ENCODE results near the gene TTC23L.

Gene TTC23L

DNA sequence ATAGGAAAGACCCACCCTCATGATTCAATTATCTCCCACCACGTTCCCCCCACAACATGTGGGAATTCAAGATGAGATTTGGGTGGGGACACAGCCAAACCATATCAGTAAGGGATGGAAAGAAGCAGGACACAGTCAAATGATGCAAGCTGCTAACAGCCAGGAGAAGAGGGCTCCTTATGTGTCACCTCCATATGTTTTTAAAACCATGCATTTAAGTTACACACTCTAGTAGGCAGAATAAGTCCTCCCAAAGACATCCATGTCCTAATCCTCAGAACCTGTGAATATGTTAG lies 4.2 kb upstream of the TTC23L start:
- Histone ChIP-seq H3K4me3 (ENCODE audit: low read depth in 1 of 2, low read length in 1 of 2) (no peak overlapping the region), H3K4me1 (ENCODE audit: control insufficient read depth in 1 of 2, insufficient read depth in 1 of 2, low read depth in 1 of 2, low read length in 1 of 2) (peaks cover 7 to 10% of the 10 kb centered on the region in 2 experiments), H3K36me3 (no peaks in the 10 kb centered on the region), H3K27me3 (peaks cover 28% of the 10 kb centered on the region), H3K27ac (no peak overlapping the region), H3K9me3 (no peaks in the 10 kb centered on the region)
- TF ChIP-seq, protein P1, sequence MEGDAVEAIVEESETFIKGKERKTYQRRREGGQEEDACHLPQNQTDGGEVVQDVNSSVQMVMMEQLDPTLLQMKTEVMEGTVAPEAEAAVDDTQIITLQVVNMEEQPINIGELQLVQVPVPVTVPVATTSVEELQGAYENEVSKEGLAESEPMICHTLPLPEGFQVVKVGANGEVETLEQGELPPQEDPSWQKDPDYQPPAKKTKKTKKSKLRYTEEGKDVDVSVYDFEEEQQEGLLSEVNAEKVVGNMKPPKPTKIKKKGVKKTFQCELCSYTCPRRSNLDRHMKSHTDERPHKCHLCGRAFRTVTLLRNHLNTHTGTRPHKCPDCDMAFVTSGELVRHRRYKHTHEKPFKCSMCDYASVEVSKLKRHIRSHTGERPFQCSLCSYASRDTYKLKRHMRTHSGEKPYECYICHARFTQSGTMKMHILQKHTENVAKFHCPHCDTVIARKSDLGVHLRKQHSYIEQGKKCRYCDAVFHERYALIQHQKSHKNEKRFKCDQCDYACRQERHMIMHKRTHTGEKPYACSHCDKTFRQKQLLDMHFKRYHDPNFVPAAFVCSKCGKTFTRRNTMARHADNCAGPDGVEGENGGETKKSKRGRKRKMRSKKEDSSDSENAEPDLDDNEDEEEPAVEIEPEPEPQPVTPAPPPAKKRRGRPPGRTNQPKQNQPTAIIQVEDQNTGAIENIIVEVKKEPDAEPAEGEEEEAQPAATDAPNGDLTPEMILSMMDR (IDR thresholded peaks at IDR 0.05) = no peak

GRCh38 chr5:34835664-34836063 lies 3.3 kb upstream of the TTC23L start:
- Histone ChIP-seq H3K27ac (no peak overlapping the region), H3K4me3 (ENCODE audit: low read depth in 1 of 2, low read length in 1 of 2) (no peak overlapping the region), H3K27me3 (peaks cover 37% of the 10 kb centered on the region), H3K36me3 (no peaks in the 10 kb centered on the region), H3K9me3 (no peaks in the 10 kb centered on the region), H3K4me1 (ENCODE audit: control insufficient read depth in 1 of 2, insufficient read depth in 1 of 2, low read depth in 1 of 2, low read length in 1 of 2) (peaks cover 7 to 11% of the 10 kb centered on the region in 2 experiments)
- TF ChIP-seq, protein P1 (IDR thresholded peaks at IDR 0.05) = no peak

DNA sequence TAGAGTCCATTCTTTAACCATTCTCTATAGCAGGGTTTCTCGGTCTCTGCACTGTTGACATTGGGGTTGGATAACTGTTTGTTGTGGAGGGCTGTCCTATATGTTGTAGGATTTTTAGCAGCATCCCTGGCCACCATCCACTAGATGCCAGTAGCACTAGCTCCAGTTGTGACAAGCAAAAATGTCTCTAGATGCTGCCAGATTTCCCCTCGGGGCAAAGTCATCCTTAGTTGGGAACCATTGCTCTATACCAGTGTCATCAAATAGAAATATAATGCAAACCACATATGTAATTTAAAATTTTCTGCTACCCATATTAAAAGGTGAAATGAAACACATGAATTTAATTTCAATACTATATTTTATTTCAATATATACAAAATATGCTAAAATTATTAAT lies 2.9 kb downstream of the TTC23L start:
- Histone ChIP-seq H3K4me1 (ENCODE audit: control insufficient read depth in 1 of 2, insufficient read depth in 1 of 2, low read depth in 1 of 2, low read length in 1 of 2) (peaks cover 7 to 11% of the 10 kb centered on the region in 2 experiments), H3K27me3 (peaks cover 44% of the 10 kb centered on the region)
- TF ChIP-seq, protein P1 (IDR thresholded peaks at IDR 0.05) = no peak

GRCh38 chr5:34842554-34842953 lies 3.6 kb downstream of the TTC23L start:
- no peaks in the 10 kb centered on the region for H3K9me3 ChIP-seq
- H3K4me3 ChIP-seq (ENCODE audit: low read depth in 1 of 2, low read length in 1 of 2) = no peak overlapping the region
- H3K36me3 ChIP-seq = no peaks in the 10 kb centered on the region
- peaks cover 39% of the 10 kb centered on the region for H3K27me3 ChIP-seq
- H3K4me1 ChIP-seq (ENCODE audit: control insufficient read depth in 1 of 2, insufficient read depth in 1 of 2, low read depth in 1 of 2, low read length in 1 of 2) = peaks cover 7 to 11% of the 10 kb centered on the region in 2 experiments
- TF ChIP-seq, protein P1 (IDR thresholded peaks at IDR 0.05) = no peak
- no peak overlapping the region for H3K27ac ChIP-seq

More for the DNA sequence above, 2.9 kb downstream of the TTC23L start:
- no peak overlapping the region for H3K4me3 ChIP-seq (ENCODE audit: low read depth in 1 of 2, low read length in 1 of 2)
- no peaks in the 10 kb centered on the region for H3K9me3 ChIP-seq
- no peaks in the 10 kb centered on the region for H3K36me3 ChIP-seq
- H3K27ac ChIP-seq = no peak overlapping the region

- H3K9me3 ChIP-seq = no peaks in the 10 kb centered on the region
- H3K4me3 ChIP-seq (ENCODE audit: low read depth in 1 of 2, low read length in 1 of 2) = no peak overlapping the region
- H3K27ac ChIP-seq = no peak overlapping the region
- TF ChIP-seq, protein P1 (IDR thresholded peaks at IDR 0.05) = no peak
- H3K27me3 ChIP-seq = peaks cover 29% of the 10 kb centered on the region
- H3K4me1 ChIP-seq (ENCODE audit: control insufficient read depth in 1 of 2, insufficient read depth in 1 of 2, low read depth in 1 of 2, low read length in 1 of 2) = peaks cover 7 to 11% of the 10 kb centered on the region in 2 experiments
- no peaks in the 10 kb centered on the region for H3K36me3 ChIP-seq
Measured at GRCh38 chr5:34843497-34843896, 4.5 kb downstream of the TTC23L start.

DNA sequence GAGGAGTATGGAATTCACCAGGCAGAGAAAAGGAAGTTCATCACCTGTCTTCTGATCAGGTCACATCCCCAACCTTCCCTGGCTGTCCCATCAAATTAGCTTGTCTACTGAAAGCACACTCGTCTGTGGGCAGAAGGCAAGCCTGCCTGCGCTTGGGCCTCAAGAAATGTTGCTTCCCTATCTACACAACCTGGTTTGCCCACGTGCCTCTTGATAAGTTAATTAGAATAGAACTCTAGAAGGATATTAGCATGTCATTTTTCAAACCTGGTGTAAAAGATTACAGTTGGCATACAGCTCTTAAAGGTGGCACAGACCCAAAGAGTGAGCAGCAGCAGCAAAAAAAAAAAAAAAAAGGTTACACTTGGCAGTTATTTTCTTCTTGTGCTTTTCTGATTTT lies 5.1 kb downstream of the TTC23L start:
- Histone ChIP-seq H3K27ac (no peak overlapping the region), H3K4me1 (ENCODE audit: control insufficient read depth in 1 of 2, insufficient read depth in 1 of 2, low read depth in 1 of 2, low read length in 1 of 2) (peaks cover 5 to 7% of the 10 kb centered on the region in 2 experiments), H3K9me3 (no peaks in the 10 kb centered on the region), H3K36me3 (no peaks in the 10 kb centered on the region), H3K27me3 (peaks cover 23% of the 10 kb centered on the region), H3K4me3 (ENCODE audit: low read depth in 1 of 2, low read length in 1 of 2) (no peak overlapping the region)
- TF ChIP-seq, protein P1 (IDR thresholded peaks at IDR 0.05) = no peak

All from neutrophil (primary cell).